Endothelial cell of umbilical vein (primary cell): Measurements from ENCODE around the gene DPP9.
A peak's percentile ranks its signal among the peaks of the same experiment; 100 is the strongest.

ENCODE experiments used
- CTCF ChIP-seq, 2 donors: IDR thresholded peaks; 1 replicate in 1 of 2; 2 replicates in 1 of 2; pipeline ENCODE4 v1.5.1; 2011; ENCODE audit warnings: low read length in 2 of 2, mild to moderate bottlenecking in 2 of 2, moderate library complexity in 2 of 2, control low read depth in 1 of 2, inconsistent platforms in 1 of 2, low read depth in 1 of 2; ENCODE audit not compliant: insufficient read depth in 1 of 2; ENCODE audit errors: extremely low read depth in 1 of 2
- EZH2 ChIP-seq: IDR thresholded peaks from 2 replicates; pipeline ENCODE4 v1.6.1; 2012; ENCODE audit warnings: borderline replicate concordance, low read depth, mild to moderate bottlenecking, moderate library complexity, low read length, inconsistent platforms; ENCODE audit not compliant: severe bottlenecking
- GATA2 ChIP-seq: IDR thresholded peaks from 2 replicates; pipeline ENCODE4 v1.7.0; 2011; ENCODE audit warnings: low read depth, mild to moderate bottlenecking, moderate library complexity, mixed read lengths, low read length; ENCODE audit not compliant: insufficient read length, insufficient read depth
- MAX ChIP-seq: IDR thresholded peaks from 2 replicates; pipeline ENCODE4 v1.6.1; 2011; ENCODE audit not compliant: insufficient read depth, insufficient read length
- MYC ChIP-seq: IDR thresholded peaks from one replicate; pipeline ENCODE4 v1.6.1; 2011; ENCODE audit warnings: mild to moderate bottlenecking, low read depth, low read length
- POLR2A ChIP-seq: IDR thresholded peaks from 2 replicates; pipeline ENCODE4 v1.6.1; 2012; ENCODE audit warnings: low read depth, mild to moderate bottlenecking, control low read depth, low read length
- POLR2AphosphoS5 ChIP-seq: IDR thresholded peaks from 2 replicates; pipeline ENCODE4 v1.6.1; 2012; ENCODE audit warnings: low read depth, mild to moderate bottlenecking, control low read depth, low read length, moderate library complexity; ENCODE audit not compliant: insufficient read depth

DNA sequence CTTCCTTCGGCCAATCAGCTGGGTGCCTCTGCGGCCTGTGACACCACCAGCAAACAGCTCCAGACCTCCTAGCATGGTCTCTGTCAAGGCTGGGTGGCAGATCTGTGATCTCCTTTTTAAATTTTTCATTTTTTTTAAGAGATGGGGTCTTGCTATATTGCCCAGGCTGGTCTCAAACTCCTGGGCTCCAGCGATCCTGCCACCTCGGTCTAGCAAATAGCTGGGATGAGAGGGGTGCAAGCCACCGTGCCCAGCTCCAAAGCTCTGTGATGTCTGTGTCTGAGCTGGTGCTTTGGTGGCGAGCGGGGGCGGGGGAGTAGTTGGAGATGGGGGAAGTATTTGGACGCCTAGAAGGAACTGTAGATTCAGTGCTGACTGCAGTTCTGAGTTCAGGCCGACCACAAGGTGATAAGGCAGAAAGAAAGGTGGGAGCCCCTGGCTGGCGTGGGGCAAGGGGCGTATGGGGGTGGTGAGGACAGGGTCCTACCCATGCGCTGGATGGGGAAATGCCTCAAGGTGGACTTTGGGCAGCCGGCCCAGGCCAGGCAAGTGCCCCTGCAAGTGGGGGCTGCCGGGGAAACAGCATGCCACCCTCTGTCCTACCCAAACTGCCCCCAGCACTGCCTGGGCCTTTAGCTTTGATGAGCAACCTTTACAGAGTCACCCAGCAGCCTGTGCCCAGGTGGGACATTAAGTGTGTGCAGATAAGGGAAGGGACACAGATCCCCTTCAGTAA, 5.5 kb downstream of the DPP9 start:
- TF ChIP-seq POLR2AphosphoS5 (peak; percentile 10), MAX (no peak), CTCF (IDR thresholded peaks at IDR 0.05; ENCODE audit: extremely low read depth in 1 of 2, insufficient read depth in 1 of 2, low read depth in 1 of 2, low read length in 2 of 2) (no peak), POLR2A (no peak), MYC (no peak), GATA2 (no peak), EZH2 (no peak)
